ENCODE data around the gene MIEF2. TPM values are rescaled to one million over a fixed set of nuclear protein-coding genes. Genes with fewer than 3 reads are reported as not detected.

The MIEF2 gene
- total and polyA plus RNA-seq, 3 donors from 2014 or later: 7.5 to 29.4 (median 28.5) TPM

DNA sequence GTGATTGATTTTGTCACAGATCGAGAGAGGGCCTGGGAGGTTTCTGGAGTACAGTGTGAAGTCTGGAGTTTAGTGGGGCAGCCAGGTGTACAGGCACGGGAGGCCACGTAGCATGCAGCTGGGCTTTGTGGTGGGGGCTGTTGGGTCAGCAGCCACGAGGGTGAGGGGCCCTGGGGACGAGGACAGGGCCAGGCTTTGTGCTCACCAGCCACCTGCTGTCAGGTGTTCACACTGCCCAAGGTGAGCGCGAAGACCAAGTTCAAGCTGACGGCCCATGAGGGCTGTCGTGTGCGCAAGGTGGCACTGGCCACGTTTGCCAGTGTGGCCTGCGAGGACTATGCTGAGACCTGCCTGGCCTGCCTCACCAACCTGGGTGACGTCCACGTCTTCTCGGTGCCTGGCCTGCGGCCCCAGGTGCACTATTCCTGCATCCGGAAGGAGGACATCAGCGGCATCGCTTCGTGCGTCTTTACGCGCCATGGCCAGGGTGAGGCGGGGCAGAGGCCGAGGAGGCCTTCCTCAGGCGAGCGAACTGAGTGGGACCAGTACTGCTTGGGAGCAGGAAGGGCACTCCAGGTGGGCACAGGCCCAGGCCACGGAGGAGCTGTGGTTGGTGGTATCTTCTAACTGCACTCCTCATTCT, 19.1 kb upstream of the MIEF2 start:
- Histone ChIP-seq H3K9me3 (no peaks in the 10 kb centered on the region), H3K27ac (no peak overlapping the region), H3K36me3 (ENCODE audit: low read depth, missing control alignments) (no peaks in the 10 kb centered on the region), H3K27me3 (no peaks in the 10 kb centered on the region), H3K4me3 (no peak overlapping the region), H3K4me1 (peaks cover 2% of the 10 kb centered on the region)
- TF ChIP-seq, protein P1, sequence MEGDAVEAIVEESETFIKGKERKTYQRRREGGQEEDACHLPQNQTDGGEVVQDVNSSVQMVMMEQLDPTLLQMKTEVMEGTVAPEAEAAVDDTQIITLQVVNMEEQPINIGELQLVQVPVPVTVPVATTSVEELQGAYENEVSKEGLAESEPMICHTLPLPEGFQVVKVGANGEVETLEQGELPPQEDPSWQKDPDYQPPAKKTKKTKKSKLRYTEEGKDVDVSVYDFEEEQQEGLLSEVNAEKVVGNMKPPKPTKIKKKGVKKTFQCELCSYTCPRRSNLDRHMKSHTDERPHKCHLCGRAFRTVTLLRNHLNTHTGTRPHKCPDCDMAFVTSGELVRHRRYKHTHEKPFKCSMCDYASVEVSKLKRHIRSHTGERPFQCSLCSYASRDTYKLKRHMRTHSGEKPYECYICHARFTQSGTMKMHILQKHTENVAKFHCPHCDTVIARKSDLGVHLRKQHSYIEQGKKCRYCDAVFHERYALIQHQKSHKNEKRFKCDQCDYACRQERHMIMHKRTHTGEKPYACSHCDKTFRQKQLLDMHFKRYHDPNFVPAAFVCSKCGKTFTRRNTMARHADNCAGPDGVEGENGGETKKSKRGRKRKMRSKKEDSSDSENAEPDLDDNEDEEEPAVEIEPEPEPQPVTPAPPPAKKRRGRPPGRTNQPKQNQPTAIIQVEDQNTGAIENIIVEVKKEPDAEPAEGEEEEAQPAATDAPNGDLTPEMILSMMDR (IDR thresholded peaks at IDR 0.05): no peak
- TF ChIP-seq POLR2A (IDR thresholded peaks at IDR 0.05): no peak
- WGBS, 2 donors: 83 to 87% methylated on average over 19 to 28 of the region's 28 CpGs
- intact Hi-C loops (cut with DNase I; ENCODE audit: low total_unique reads): no loop called here
- DNase-seq: no peak

- no peak for DNase-seq
- no peak overlapping the region for H3K27ac ChIP-seq
- TF ChIP-seq, protein P1 (IDR thresholded peaks at IDR 0.05): no peak
- no peak for TF ChIP-seq POLR2A (IDR thresholded peaks at IDR 0.05)
- no peaks in the 10 kb centered on the region for H3K9me3 ChIP-seq
- no peaks in the 10 kb centered on the region for H3K36me3 ChIP-seq (ENCODE audit: low read depth, missing control alignments)
- H3K27me3 ChIP-seq: no peaks in the 10 kb centered on the region
- intact Hi-C loops (cut with DNase I; ENCODE audit: low total_unique reads): no loop called here
- 86 to 90% methylated on average over 6 to 21 of the region's 21 CpGs for WGBS, 2 donors
- H3K4me1 ChIP-seq: peaks cover 26% of the 10 kb centered on the region
- H3K4me3 ChIP-seq: no peak overlapping the region
Observed at GRCh38 chr17:18245038-18245776, 15.3 kb upstream of the MIEF2 start.

GRCh38 chr17:18246109-18246725, 14.2 kb upstream of the MIEF2 start:
- Histone ChIP-seq H3K27ac (no peak overlapping the region), H3K27me3 (no peaks in the 10 kb centered on the region), H3K36me3 (ENCODE audit: low read depth, missing control alignments) (no peaks in the 10 kb centered on the region), H3K9me3 (no peaks in the 10 kb centered on the region), H3K4me3 (peak overlapping the region in 1 of 2 donors; percentile 36), H3K4me1 (peaks cover 26% of the 10 kb centered on the region)
- TF ChIP-seq, protein P1 (IDR thresholded peaks at IDR 0.05): no peak
- no peak for TF ChIP-seq POLR2A (IDR thresholded peaks at IDR 0.05)
- intact Hi-C loops (cut with DNase I; ENCODE audit: low total_unique reads): no loop called here
- no peak for DNase-seq
- 52 to 76% methylated on average over 5 to 22 of the region's 24 CpGs for WGBS, 2 donors

DNA sequence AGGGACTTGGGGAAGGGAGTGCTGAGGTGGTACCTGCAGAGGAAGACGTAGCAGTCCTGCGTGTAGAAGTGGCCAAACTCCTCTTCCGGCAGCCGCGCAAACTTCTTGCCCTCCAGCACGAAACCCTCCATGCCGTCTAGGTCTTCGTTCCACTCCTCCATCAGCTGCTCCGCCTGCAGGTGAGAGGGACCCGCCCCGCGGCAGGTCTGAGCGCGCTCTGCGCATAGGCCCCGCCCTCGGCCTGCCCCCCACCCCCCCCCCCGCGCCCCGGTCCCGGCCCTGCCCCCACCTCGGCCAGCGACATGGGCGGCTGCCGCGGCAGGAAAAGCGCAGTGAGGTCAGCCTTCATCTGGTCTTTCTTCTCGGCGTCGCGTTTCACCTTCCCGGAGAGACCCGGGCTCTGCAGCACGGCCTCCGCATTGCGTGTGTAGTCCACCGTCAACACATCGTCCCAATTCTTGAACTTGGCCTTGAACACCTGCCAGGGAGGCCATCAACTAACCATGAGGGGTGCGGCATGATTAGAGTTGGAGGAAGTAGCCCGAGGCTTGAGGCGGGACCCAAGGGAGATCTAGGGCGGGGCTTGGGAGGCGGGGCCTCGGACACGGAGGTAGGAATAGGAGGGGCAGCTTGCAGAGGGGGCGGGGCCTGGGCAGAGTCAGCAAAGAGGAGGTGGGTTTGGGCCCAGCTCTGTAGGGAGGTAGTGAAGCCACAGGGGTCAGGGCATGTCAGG, 13.4 kb upstream of the MIEF2 start:
- H3K27ac ChIP-seq: peak overlapping the region; percentile 31 to 56
- 26 to 41% methylated on average over 38 to 40 of the region's 46 CpGs for WGBS, 2 donors
- TF ChIP-seq POLR2A (IDR thresholded peaks at IDR 0.05): no peak
- TF ChIP-seq, protein P1 (IDR thresholded peaks at IDR 0.05): no peak
- intact Hi-C loops (cut with DNase I; ENCODE audit: low total_unique reads): no loop called here
- H3K4me1 ChIP-seq: peaks cover 26% of the 10 kb centered on the region
- H3K27me3 ChIP-seq: no peaks in the 10 kb centered on the region
- DNase-seq: peak; percentile 90
- H3K9me3 ChIP-seq: no peaks in the 10 kb centered on the region
- no peaks in the 10 kb centered on the region for H3K36me3 ChIP-seq (ENCODE audit: low read depth, missing control alignments)
- H3K4me3 ChIP-seq: peak overlapping the region; percentile 6 to 36
